Measurements from ENCODE around the gene COL25A1.
"Not testable (repeated sequence)": the region's sequence is repeated elsewhere in the genome, so short reads cannot be mapped to it uniquely, and the experiment has no call there.

COL25A1 gene

GRCh38 chr4:108941904-108942430, 360.5 kb downstream of the COL25A1 start:
- no peak for DNase-seq

- no peak for DNase-seq
These were observed 361.8 kb downstream of the COL25A1 start for GRCh38 chr4:108940634-108941033.

- no peak for DNase-seq
These were observed 362.3 kb downstream of the COL25A1 start for GRCh38 chr4:108940149-108940548.

- no peak for DNase-seq
These were observed 365.4 kb downstream of the COL25A1 start for GRCh38 chr4:108937066-108937465.

- not testable (repeated sequence) for DNase-seq
These were observed 368.5 kb downstream of the COL25A1 start for GRCh38 chr4:108933925-108934324.

GRCh38 chr4:108933046-108933445, 369.4 kb downstream of the COL25A1 start:
- no peak for DNase-seq

- DNase-seq = no peak
These were observed 370.5 kb downstream of the COL25A1 start for GRCh38 chr4:108931926-108932325.

- DNase-seq = no peak
These were observed 372.3 kb downstream of the COL25A1 start for GRCh38 chr4:108930186-108930585.

- DNase-seq = no peak
These were observed 375.7 kb downstream of the COL25A1 start for GRCh38 chr4:108926781-108927180.

GRCh38 chr4:108926061-108926460, 376.4 kb downstream of the COL25A1 start:
- no peak for DNase-seq

- DNase-seq = no peak
These were observed 380.3 kb downstream of the COL25A1 start for GRCh38 chr4:108922191-108922590.

GRCh38 chr4:108920395-108921087, 381.9 kb downstream of the COL25A1 start:
- DNase-seq = no peak

- DNase-seq = no peak
These were observed 383.1 kb downstream of the COL25A1 start for GRCh38 chr4:108919226-108919893.

- DNase-seq = no peak
These were observed 385.2 kb downstream of the COL25A1 start for GRCh38 chr4:108917255-108917654.

- no peak for DNase-seq
These were observed 385.8 kb downstream of the COL25A1 start for GRCh38 chr4:108916638-108917037.

- no peak for DNase-seq
These were observed 395.5 kb downstream of the COL25A1 start for GRCh38 chr4:108906866-108907367.

- DNase-seq = no peak
These were observed 396.5 kb downstream of the COL25A1 start for GRCh38 chr4:108906006-108906405.

GRCh38 chr4:108903464-108904221, 398.8 kb downstream of the COL25A1 start:
- DNase-seq = no peak

- DNase-seq = no peak
These were observed 399.7 kb downstream of the COL25A1 start for GRCh38 chr4:108902769-108903168.

GRCh38 chr4:108901291-108901690, 401.2 kb downstream of the COL25A1 start:
- DNase-seq = no peak

- DNase-seq = no peak
These were observed 402.4 kb downstream of the COL25A1 start for GRCh38 chr4:108900018-108900580.

GRCh38 chr4:108893468-108893867, 409.0 kb downstream of the COL25A1 start:
- no peak for DNase-seq

Data from NCI-H1092 (cell line).